Nasal cavity respiratory epithelium epithelial cell of viscerocranial mucosa (primary cell): ENCODE results near the gene SYNJ2BP. TPM values are rescaled to one million over a fixed set of nuclear protein-coding genes. Genes with fewer than 3 reads are reported as not detected.

Source experiments
- total RNA-seq: library from RNA; depleted of rRNA; stranded (reverse); fragments of >200 nt; gene quantifications from 2 replicates; pipeline ENCODE4 v1.2.3, GENCODE V29; 2014

The SYNJ2BP gene
- total RNA-seq, result 9.9 and 23.6 TPM in 2 replicates

GRCh38 chr14:70416725-70417349, at the start of gene SYNJ2BP:
Gene SYNJ2BP (minus strand): TSS chr14:70417090. CDS start chr14:70416963, 127 bp downstream.

DNA sequence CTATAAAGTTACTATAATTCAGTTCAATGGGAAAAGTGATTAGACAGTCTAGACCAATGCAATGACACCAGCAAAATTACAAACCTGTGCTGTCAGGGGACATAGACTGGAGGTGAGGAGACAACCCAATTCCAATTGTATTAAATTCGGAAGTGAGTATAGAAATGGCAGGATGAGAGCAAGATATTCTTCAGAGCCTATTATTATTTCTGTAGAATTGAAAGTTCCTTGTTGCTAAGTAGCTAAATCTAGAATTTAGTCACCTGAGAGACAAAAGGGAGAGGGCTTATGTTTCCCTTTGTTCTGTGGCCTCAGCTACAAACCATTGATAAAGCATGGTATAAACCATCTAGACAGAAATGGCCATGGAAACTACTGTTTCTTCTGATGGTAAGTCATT, 35.0 kb upstream of the SYNJ2BP start, which contains the start of gene ADAM21:
Gene ADAM21, plus strand, starts transcription at position 301 of the 400 bp plus-strand sequence. CDS start 5,326 bp downstream, outside the sequence.

Other genes with a start within 250 kb of the SYNJ2BP start
- gene SLC8A3, start 228.1 kb downstream of the SYNJ2BP start, total RNA-seq, result not detected in 2 replicates
- gene COX16, start 57.4 kb downstream of the SYNJ2BP start, total RNA-seq, result 21.2 and 21.5 TPM in 2 replicates
- under 0.01 and 0.14 TPM in 2 replicates for gene ADAM21, start 35.1 kb upstream of the SYNJ2BP start, total RNA-seq
- 0.68 and 2.5 TPM in 2 replicates for gene ADAM20, start 117.9 kb upstream of the SYNJ2BP start, total RNA-seq
- 39.6 and 39.7 TPM in 2 replicates for gene MED6, start 183.6 kb upstream of the SYNJ2BP start, total RNA-seq
- gene TTC9, start 224.8 kb upstream of the SYNJ2BP start, total RNA-seq, result 5.8 and 7.3 TPM in 2 replicates